MM.1S (cell line): ENCODE data around the gene XRCC4.

Source experiments
- DNase-seq: peaks from one replicate; pipeline ENCODE4 v3.0.0-alpha.2; 2015
- H2AFZ ChIP-seq: fragments of 300-600 bp; sonication (generic); 2 replicates; pipeline ENCODE4 v1.6.0; 2016; ENCODE audit warnings: antibody characterized with exemption, low read length
- H3F3A ChIP-seq: fragments of 300-600 bp; sonication (generic); 2 replicates; pipeline ENCODE4 v1.6.1; 2016; ENCODE audit warnings: mild to moderate bottlenecking, antibody characterized with exemption, low read length, moderate library complexity, mixed read lengths; ENCODE audit not compliant: insufficient read depth
- H3K27ac ChIP-seq: fragments of 300-600 bp; sonication (generic); 2 replicates; pipeline ENCODE4 v1.5.1; 2016; ENCODE audit warnings: mild to moderate bottlenecking, low read length
- H3K27me3 ChIP-seq: fragments of 300-600 bp; sonication (generic); replicated peaks from 2 replicates; pipeline ENCODE4 v1.6.0; 2016; ENCODE audit warnings: low read length; ENCODE audit not compliant: insufficient read depth
- H3K36me3 ChIP-seq: fragments of 300-600 bp; sonication (generic); replicated peaks from 2 replicates; pipeline ENCODE4 v1.6.1; 2016; ENCODE audit warnings: mild to moderate bottlenecking, low read length, mixed read lengths; ENCODE audit not compliant: insufficient read depth
- H3K4me1 ChIP-seq: fragments of 300-600 bp; sonication (generic); 2 replicates; pipeline ENCODE4 v1.6.1; 2016; ENCODE audit warnings: low read length, mixed read lengths
- H3K4me2 ChIP-seq: fragments of 300-600 bp; sonication (generic); 2 replicates; pipeline ENCODE4 v1.6.0; 2016; ENCODE audit warnings: low read depth, low read length
- H3K4me3 ChIP-seq: fragments of 300-600 bp; sonication (generic); 2 replicates; pipeline ENCODE4 v1.5.1; 2016; ENCODE audit warnings: low read length, mixed read lengths
- H3K79me2 ChIP-seq: fragments of 300-600 bp; sonication (generic); 2 replicates; pipeline ENCODE4 v1.6.1; 2016; ENCODE audit warnings: mixed run types, low read length, mixed read lengths
- H3K9ac ChIP-seq: fragments of 300-600 bp; sonication (generic); 2 replicates; pipeline ENCODE4 v1.6.1; 2016; ENCODE audit warnings: low read length, mixed read lengths
- H3K9me2 ChIP-seq: fragments of 300-600 bp; sonication (generic); replicated peaks from 2 replicates; pipeline ENCODE4 v1.6.1; 2016; ENCODE audit warnings: mild to moderate bottlenecking, low read length, mixed read lengths; ENCODE audit not compliant: insufficient read depth
- H3K9me3 ChIP-seq: fragments of 300-600 bp; sonication (generic); replicated peaks from 2 replicates; pipeline ENCODE4 v1.6.1; 2016; ENCODE audit warnings: mild to moderate bottlenecking, low read length, mixed read lengths; ENCODE audit not compliant: insufficient read depth
- H4K20me1 ChIP-seq: fragments of 300-600 bp; sonication (generic); 2 replicates; pipeline ENCODE4 v1.6.1; 2016; ENCODE audit warnings: mild to moderate bottlenecking, low read length, moderate library complexity, mixed read lengths; ENCODE audit not compliant: insufficient read depth
- EZH2 ChIP-seq: fragments of 300-600 bp; sonication (generic); optimal IDR thresholded peaks from 2 replicates; pipeline ENCODE3; 2017; ENCODE audit warnings: low read depth, mild to moderate bottlenecking, antibody characterized with exemption, low read length, mixed read lengths
- EZH2phosphoT487 ChIP-seq: fragments of 300-600 bp; sonication (generic); IDR thresholded peaks from 2 replicates; pipeline ENCODE4 v1.6.1; 2018; ENCODE audit warnings: antibody characterized with exemption, low read length
- TF ChIP-seq, protein P1 (sequence below): fragments of 300-600 bp; sonication (generic); IDR thresholded peaks from 2 replicates; pipeline ENCODE4 v1.5.1; 2016; ENCODE audit warnings: antibody characterized with exemption, low read length, mixed read lengths

XRCC4 gene

DNA sequence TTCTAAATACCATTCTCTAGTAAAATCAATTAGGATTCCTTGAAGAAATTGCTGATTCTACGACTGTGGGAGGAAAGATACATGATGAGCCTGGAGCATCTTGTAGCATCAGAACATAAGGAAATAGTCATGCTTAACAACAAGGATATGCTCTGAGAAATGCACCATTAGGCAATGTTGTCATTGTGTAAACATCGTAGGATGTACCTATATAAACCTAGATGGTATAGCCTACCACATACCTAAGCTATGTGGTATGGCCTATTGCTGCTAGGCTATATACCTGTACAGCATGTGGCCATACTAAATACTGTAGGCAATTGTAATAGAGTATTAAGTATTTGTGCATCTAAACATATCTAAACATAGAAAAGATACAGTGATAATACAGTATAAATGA lies 316.8 kb downstream of the XRCC4 start:
- Histone ChIP-seq H3K4me1 (no peaks in the 10 kb centered on the region), H3K9ac (no peak overlapping the region), H3K4me3 (no peak overlapping the region), H3K27me3 (no peaks in the 10 kb centered on the region), H4K20me1 (no peaks in the 10 kb centered on the region), H3K9me2 (no peaks in the 10 kb centered on the region), H3K9me3 (no peaks in the 10 kb centered on the region), H3K79me2 (no peaks in the 10 kb centered on the region), H3K36me3 (no peaks in the 10 kb centered on the region), H3K4me2 (no peak overlapping the region), H3K27ac (no peak overlapping the region), H3F3A (no peaks in the 10 kb centered on the region), H2AFZ (no peak overlapping the region)
- DNase-seq = no peak
- no peak for TF ChIP-seq EZH2phosphoT487
- TF ChIP-seq EZH2 = no peak
- TF ChIP-seq, protein P1, sequence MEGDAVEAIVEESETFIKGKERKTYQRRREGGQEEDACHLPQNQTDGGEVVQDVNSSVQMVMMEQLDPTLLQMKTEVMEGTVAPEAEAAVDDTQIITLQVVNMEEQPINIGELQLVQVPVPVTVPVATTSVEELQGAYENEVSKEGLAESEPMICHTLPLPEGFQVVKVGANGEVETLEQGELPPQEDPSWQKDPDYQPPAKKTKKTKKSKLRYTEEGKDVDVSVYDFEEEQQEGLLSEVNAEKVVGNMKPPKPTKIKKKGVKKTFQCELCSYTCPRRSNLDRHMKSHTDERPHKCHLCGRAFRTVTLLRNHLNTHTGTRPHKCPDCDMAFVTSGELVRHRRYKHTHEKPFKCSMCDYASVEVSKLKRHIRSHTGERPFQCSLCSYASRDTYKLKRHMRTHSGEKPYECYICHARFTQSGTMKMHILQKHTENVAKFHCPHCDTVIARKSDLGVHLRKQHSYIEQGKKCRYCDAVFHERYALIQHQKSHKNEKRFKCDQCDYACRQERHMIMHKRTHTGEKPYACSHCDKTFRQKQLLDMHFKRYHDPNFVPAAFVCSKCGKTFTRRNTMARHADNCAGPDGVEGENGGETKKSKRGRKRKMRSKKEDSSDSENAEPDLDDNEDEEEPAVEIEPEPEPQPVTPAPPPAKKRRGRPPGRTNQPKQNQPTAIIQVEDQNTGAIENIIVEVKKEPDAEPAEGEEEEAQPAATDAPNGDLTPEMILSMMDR = no peak

DNA sequence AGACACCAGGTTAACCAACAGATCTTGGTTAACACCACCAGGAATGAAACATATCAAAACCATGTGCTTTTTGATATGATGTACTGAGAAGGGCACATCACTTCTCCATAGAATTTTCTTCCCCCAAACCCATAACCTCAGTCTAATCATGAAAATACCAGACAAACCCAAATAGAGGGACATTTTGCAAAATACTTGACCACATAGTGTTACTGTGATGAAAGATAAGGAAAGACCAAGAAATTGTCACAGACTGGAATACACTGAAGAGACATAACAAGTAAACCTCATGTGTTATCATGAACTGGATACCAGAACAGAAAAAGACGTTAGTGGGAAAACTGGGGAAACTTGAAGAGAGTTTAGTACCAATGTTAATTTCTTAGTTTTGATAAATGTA lies 319.3 kb downstream of the XRCC4 start:
- Histone ChIP-seq H3K9me3 (no peaks in the 10 kb centered on the region), H2AFZ (no peak overlapping the region), H3K36me3 (no peaks in the 10 kb centered on the region), H3F3A (no peaks in the 10 kb centered on the region), H3K9ac (no peak overlapping the region), H4K20me1 (no peaks in the 10 kb centered on the region), H3K4me3 (no peak overlapping the region), H3K4me1 (no peaks in the 10 kb centered on the region), H3K27me3 (no peaks in the 10 kb centered on the region), H3K9me2 (no peaks in the 10 kb centered on the region), H3K79me2 (no peaks in the 10 kb centered on the region), H3K27ac (no peak overlapping the region), H3K4me2 (no peak overlapping the region)
- DNase-seq = no peak
- no peak for TF ChIP-seq EZH2
- TF ChIP-seq EZH2phosphoT487 = no peak
- TF ChIP-seq, protein P1 = no peak

DNA sequence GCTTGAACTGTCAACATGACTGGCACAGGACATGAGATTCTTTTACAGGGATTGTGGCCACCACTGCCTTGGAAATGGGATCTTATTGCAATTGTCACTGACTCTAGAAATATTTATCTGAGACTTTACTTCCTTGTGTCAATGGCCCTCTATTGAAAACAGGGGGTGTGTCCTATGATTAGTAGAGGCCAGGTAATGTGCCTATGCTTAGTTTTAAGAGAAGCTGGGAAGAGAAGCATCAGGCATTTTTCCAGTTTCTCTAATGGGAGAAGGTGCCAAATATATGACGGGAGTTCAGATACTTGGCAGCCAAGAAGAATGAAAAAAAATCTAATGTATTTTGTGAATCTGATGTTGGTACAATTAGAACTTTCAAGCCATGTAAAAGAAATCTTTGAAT lies 320.3 kb downstream of the XRCC4 start:
- Histone ChIP-seq H3K9me3 (no peaks in the 10 kb centered on the region), H4K20me1 (no peaks in the 10 kb centered on the region), H3K36me3 (no peaks in the 10 kb centered on the region), H3K9ac (no peak overlapping the region), H3K4me1 (no peaks in the 10 kb centered on the region), H3K27me3 (no peaks in the 10 kb centered on the region), H3K9me2 (no peaks in the 10 kb centered on the region), H3K79me2 (no peaks in the 10 kb centered on the region), H3K27ac (no peak overlapping the region), H3K4me2 (no peak overlapping the region), H3F3A (no peaks in the 10 kb centered on the region), H3K4me3 (no peak overlapping the region), H2AFZ (no peak overlapping the region)
- DNase-seq = no peak
- TF ChIP-seq EZH2phosphoT487 = no peak
- no peak for TF ChIP-seq EZH2
- TF ChIP-seq, protein P1 = no peak
